ENCODE results near the gene UNC13B. TPM values are rescaled to one million over a fixed set of nuclear protein-coding genes. Genes with fewer than 3 reads are reported as not detected.

Gene UNC13B
- total and polyA plus RNA-seq, 2 of the 13 experiments (the other 11 are each of a cell fraction or from before 2014, with no cell fraction given): 14.0 to 18.3 TPM

DNA sequence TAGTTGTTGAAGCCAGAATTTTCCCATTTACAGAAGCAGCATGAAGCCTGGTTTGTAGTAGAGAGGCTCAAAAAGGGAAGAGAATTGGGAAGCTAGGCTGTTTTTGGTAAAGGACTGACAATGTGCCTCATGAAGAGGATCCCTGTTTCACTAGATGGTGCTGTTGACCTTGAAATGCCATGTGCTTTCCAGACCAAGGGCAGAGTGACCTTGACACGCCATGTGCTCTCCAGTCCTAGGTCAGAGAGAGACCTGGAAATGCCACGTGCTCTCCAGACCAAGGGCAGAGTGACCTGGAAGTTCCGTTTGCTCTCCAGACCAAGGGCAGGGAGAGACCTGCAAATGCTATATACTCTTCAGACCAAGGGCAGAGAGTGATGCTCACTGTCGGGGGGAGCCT is 32.0 kb downstream of the UNC13B start (continued):
- TF ChIP-seq, protein P1, sequence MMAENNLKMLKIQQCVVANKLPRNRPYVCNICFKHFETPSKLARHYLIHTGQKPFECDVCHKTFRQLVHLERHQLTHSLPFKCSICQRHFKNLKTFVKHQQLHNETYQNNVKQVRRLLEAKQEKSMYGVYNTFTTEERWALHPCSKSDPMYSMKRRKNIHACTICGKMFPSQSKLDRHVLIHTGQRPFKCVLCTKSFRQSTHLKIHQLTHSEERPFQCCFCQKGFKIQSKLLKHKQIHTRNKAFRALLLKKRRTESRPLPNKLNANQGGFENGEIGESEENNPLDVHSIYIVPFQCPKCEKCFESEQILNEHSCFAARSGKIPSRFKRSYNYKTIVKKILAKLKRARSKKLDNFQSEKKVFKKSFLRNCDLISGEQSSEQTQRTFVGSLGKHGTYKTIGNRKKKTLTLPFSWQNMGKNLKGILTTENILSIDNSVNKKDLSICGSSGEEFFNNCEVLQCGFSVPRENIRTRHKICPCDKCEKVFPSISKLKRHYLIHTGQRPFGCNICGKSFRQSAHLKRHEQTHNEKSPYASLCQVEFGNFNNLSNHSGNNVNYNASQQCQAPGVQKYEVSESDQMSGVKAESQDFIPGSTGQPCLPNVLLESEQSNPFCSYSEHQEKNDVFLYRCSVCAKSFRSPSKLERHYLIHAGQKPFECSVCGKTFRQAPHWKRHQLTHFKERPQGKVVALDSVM (CRISPR knock-in tag; IDR thresholded peaks at IDR 0.05): no peak
- TF ChIP-seq GLI4 (CRISPR knock-in tag; IDR thresholded peaks at IDR 0.05; ENCODE audit: borderline replicate concordance) (no peak), ZNF567 (CRISPR knock-in tag; IDR thresholded peaks at IDR 0.05; ENCODE audit: borderline replicate concordance) (no peak), HIC2 (CRISPR knock-in tag; IDR thresholded peaks at IDR 0.05; ENCODE audit: low read depth) (no peak), NFIC (IDR thresholded peaks at IDR 0.05; ENCODE audit: low read length) (no peak), ZNF780A (CRISPR knock-in tag; IDR thresholded peaks at IDR 0.05) (no peak), ZNF451 (CRISPR knock-in tag; IDR thresholded peaks at IDR 0.05) (no peak), ZFP41 (CRISPR knock-in tag; IDR thresholded peaks at IDR 0.05; ENCODE audit: borderline replicate concordance) (no peak), ZNF20 (CRISPR knock-in tag; IDR thresholded peaks at IDR 0.05) (no peak), SMARCC2 (IDR thresholded peaks at IDR 0.05) (no peak), ZNF263 (CRISPR knock-in tag; IDR thresholded peaks at IDR 0.05) (no peak), FOXM1 (CRISPR knock-in tag; IDR thresholded peaks at IDR 0.05) (no peak), NRL (CRISPR knock-in tag; IDR thresholded peaks at IDR 0.05; ENCODE audit: borderline replicate concordance) (no peak), CBX1 (IDR thresholded peaks at IDR 0.05; ENCODE audit: low read depth) (no peak), ARHGAP35 (CRISPR knock-in tag; IDR thresholded peaks at IDR 0.05; ENCODE audit: borderline replicate concordance) (no peak), AHDC1 (CRISPR knock-in tag; IDR thresholded peaks at IDR 0.05; ENCODE audit: borderline replicate concordance) (no peak), U2AF1 (optimal IDR thresholded peaks at IDR 0.05; ENCODE audit: low read depth, low read length) (no peak), ARID3A (IDR thresholded peaks at IDR 0.05; ENCODE audit: low read depth, low read length) (no peak), MXI1 (IDR thresholded peaks at IDR 0.05; ENCODE audit: borderline replicate concordance, low read depth, low read length) (peak; percentile 78; the same call in 1 of the 3 replicates), FIP1L1 (IDR thresholded peaks at IDR 0.05; ENCODE audit: borderline replicate concordance, insufficient read depth, low read depth, low read length) (no peak)
